ENCODE results near the gene CDK5RAP3.
"Not testable (repeated sequence)": the region's sequence is repeated elsewhere in the genome, so short reads cannot be mapped to it uniquely, and the experiment has no call there.

CDK5RAP3 gene, protein sequence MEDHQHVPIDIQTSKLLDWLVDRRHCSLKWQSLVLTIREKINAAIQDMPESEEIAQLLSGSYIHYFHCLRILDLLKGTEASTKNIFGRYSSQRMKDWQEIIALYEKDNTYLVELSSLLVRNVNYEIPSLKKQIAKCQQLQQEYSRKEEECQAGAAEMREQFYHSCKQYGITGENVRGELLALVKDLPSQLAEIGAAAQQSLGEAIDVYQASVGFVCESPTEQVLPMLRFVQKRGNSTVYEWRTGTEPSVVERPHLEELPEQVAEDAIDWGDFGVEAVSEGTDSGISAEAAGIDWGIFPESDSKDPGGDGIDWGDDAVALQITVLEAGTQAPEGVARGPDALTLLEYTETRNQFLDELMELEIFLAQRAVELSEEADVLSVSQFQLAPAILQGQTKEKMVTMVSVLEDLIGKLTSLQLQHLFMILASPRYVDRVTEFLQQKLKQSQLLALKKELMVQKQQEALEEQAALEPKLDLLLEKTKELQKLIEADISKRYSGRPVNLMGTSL

DNA sequence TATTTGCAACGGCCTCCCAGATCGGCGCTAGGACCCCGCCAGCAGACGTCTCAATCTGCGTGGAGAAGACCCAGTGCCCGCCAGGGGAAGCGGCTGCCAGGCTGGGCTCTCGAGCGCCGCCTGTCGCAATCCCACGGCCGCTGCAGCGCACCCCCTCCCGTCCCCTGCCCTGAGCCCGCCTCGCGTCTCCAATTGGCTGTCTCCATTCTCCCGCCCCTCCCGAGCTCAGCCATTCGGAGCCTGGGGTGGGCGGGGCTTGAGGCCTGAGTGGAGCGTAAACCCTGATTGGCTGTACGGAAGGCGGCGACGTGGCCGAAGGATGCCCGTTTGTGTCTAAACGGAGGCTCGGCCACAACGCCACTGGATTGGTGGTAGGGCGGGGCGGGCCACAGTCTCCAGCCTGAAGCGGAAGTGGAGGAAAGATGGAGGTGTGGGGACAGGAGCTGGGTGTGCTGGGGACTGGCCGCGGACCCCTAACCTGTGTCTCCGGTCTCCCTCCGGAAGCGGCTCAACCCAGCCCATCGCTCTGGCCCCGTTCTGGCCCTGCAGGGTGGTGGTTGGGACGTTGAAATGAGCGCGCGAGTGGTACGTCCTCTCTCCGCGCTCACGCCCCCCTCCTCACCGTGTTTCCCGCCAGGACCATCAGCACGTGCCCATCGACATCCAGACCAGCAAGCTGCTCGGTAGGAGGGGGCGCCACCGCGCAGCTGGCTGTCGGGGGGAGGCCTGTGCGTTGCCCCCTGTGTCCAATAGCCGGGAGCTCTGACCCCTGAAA, at the start of gene CDK5RAP3:
Gene CDK5RAP3, plus strand, starts transcription at position 389 of the 775 bp plus-strand sequence. Its CDS starts 34 bp downstream, at position 423.
- peak; percentile 97 for DNase-seq (ENCODE audit: low read depth)

DNA sequence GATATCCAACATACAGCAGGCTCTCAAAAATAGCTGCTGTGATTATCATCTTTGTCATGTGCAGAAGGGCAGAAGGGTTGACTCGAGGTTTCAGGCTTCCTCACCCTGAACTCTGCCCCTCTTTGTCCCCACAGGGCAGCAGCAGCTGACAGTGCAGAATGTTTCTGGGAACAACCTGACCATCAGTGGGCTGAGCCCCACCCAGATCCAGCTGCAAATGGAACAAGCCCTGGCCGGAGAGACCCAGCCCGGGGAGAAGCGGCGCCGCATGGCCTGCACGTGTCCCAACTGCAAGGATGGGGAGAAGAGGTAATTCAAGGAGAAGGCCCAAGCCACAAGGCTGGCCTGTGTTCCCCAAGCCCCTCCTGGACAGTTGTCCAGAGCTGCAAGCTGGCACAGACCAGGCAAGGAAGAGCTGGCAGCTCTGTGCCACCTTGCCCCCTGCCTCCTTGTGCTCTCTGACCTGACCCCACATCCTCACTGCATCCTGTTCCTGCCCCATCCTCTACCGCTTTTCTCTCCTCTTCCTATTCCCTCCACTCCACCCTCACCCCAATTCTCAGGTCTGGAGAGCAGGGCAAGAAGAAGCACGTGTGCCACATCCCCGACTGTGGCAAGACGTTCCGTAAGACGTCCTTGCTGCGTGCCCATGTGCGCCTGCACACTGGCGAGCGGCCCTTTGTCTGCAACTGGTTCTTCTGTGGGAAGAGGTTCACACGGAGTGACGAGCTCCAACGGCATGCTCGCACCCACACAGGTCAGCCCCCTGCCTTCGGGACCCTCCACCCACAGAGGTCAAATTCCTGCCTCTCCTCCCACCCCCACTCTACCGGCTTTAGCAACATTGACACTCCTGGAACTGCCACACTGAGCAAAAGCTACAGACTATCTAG, 45.9 kb upstream of the CDK5RAP3 start:
- no peak for DNase-seq (ENCODE audit: low read depth)

DNA sequence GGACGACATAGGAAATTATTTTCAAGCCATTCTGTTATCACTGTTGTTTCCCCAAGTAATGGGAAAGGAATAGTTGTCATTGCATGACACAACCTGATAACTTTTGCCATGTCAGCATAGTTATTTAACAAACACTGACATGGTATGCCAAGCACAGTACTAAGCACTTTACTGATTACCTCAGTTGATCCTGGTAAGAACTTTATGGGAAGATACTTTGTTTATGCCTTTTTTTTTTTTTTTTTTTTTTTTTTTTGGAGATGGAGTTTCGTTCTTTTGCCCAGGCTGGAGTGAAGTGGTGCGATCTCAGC, 45.3 kb upstream of the CDK5RAP3 start:
- no peak for DNase-seq (ENCODE audit: low read depth)

DNA sequence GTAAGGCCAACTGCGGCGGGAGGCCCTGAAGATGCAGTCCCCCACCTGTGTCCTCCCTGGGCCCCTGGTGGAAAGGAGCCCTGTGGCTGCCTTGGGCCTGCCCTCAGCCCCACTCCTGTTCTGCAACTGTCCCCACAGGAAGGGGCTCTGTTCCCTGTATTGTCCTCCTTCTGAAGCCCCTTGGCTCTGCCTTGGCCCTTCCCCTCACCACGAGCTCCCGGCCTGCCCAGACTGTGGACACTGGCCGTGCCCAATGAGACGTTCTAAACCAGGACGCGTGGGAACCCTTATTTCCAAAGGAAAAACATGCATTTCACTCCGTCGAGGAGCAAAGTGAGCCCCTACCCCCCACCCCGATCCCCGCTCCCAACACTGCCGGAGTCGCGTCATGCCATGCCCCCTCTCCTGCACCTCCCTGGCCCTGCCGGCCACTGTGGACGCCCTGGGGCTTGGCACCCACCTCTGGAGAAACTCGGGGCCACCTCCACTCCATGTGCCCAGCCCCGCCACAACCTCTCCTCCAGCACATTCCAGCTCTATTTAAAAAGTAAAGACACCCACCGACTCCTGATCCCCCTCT, 43.0 kb upstream of the CDK5RAP3 start:
- no peak for DNase-seq (ENCODE audit: low read depth)

DNA sequence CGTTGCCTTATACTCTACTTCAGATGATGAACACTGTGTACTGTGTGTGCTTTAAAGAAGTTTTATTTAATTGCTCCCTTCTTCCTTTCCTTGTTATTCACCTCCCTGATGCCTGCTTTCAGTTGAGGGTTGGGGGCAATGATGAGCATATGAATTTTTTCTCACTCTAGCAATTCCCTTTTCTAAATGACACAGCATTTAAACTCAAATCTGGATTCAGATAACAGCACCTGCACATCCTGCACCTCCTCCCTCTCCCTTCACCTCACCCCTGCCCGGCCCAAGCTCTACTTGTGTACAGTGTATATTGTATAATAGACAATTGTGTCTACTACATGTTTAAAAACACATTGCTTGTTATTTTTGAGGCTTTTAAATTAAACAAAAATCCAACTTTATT, 42.5 kb upstream of the CDK5RAP3 start:
- no peak for DNase-seq (ENCODE audit: low read depth)

DNA sequence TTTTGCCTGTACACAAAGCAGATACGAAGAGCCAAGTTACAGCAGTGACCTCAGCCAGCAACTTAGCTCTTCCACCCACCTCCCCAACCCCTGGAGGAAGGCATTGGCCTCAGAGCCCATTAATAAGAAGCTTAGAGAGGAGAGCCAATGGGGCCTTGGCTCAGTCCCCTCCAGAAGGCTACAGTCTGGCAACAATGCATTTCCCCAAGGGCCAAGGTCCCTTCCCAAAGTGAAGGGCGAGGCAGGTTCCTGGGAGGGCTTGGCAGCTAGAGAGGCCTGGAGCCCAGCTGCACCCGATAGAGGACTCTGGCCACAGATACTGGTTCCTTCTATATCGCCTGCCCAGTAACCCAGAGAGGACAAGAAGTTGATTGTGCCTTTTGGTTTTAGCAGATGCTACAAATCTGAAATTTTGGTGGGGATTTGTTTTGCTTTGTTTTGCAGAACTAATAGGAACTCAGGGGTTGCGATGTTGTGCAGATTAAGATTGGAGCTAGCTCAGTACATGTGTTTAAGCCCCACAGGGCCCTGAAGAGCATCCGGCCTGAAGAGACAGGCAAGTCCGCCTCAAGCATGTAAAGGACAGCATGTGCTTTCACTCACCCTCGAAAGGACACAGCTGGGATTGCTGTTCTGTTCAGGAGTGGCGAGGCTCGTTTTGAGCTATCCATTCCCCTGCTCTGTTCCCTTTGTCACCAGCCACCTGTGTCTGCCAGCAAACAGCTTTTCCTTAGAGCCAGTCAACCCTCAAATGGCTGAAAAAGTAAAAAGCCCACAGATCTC, 41.5 kb upstream of the CDK5RAP3 start:
- DNase-seq (ENCODE audit: low read depth): no peak

DNA sequence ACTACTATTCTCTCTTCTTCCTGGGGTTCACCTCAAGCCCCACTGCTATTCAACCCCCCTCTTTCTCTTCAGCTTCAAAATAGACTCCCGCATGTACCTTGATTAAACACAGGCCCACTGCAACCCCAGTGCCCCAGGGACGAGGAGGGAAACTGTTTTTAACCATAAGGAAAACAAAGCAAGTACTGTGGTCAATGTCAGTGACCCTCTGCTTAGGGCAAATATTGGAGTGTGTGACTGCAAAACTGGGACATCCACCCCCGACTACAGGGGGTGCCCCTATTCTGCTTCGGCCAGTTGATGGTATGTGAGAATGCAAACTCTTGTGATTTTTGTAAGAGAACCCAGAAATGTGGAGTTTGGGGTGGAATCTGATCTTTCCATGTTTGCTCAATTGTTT, 39.1 kb upstream of the CDK5RAP3 start:
- no peak for DNase-seq (ENCODE audit: low read depth)

DNA sequence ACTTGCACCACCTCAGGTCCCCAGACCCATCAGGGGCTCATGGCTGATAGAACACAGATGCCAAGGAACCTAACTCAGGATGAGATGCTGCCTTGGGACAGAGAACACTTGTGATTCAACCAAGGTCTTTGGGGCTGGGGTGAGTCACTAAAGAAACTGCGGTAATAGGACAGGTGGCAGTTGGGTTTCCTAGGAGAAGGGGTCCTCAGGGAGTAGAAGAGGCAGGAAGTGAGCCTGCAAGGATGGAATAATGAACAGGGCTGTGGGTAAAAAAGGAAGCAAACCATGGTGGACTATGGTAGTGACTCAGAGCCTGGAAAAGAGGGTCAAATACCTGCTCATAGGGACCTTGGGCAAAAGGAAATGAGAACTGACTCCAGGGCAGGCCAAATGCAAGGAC, 36.1 kb upstream of the CDK5RAP3 start:
- DNase-seq (ENCODE audit: low read depth): no peak

DNA sequence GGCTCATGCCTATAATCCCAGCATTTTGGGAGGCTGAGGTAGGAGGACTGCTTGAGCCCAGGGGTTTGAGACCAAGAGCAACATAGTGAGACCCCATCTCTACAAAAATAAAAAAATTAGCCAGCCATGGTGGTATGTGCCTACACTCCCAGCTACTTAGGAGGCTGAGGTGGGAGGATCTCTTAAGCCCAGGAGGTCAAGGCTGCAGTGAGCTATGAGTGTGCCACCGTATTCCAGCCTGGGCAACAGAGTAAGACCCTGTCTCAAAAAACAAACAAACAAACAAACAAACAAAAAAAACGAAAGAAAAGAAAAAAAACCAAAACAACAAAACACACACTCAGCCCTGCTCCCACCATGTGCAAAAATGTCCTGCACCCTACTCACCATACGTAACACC, 35.4 kb upstream of the CDK5RAP3 start:
- not testable (repeated sequence) for DNase-seq (ENCODE audit: low read depth)

DNA sequence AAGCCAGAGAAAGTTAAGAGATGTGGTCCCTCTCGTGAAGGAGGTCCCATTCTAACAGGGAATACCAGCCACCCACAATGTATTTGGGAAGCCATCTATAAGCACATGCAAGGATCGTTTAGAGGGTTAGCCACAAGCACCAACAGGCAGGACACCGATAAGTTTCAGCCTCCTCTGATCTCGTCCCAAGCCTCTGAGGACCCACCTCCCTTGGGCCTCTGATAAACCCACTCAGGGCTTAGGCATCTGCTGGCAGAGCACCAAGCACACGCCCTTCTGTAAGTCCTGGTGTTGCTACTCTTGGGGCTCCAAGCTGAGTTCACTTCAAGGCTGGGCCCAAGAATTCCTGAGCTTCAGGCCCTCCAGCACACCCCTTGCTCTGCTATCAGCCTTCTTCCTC, 35.0 kb upstream of the CDK5RAP3 start:
- DNase-seq (ENCODE audit: low read depth): no peak

DNA sequence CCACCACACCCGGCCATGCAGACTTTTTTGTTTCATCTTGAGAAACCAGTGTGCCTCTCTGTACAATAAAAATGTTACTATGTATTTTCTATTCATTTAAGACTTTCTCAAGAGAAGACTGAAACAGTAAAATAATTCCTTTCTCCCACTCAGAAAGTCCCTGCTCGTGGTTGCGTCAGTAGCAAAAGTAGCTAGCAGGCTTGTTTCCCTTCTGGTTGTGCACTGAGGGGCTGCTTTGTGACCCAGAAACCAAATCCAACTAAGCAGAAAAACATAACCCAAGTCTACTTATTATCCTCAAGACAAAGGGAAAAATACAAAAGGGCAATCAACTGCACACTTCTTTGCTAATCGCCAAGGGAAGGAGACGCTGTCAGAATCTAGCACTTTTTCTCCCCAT, 33.0 kb upstream of the CDK5RAP3 start:
- no peak for DNase-seq (ENCODE audit: low read depth)

DNA sequence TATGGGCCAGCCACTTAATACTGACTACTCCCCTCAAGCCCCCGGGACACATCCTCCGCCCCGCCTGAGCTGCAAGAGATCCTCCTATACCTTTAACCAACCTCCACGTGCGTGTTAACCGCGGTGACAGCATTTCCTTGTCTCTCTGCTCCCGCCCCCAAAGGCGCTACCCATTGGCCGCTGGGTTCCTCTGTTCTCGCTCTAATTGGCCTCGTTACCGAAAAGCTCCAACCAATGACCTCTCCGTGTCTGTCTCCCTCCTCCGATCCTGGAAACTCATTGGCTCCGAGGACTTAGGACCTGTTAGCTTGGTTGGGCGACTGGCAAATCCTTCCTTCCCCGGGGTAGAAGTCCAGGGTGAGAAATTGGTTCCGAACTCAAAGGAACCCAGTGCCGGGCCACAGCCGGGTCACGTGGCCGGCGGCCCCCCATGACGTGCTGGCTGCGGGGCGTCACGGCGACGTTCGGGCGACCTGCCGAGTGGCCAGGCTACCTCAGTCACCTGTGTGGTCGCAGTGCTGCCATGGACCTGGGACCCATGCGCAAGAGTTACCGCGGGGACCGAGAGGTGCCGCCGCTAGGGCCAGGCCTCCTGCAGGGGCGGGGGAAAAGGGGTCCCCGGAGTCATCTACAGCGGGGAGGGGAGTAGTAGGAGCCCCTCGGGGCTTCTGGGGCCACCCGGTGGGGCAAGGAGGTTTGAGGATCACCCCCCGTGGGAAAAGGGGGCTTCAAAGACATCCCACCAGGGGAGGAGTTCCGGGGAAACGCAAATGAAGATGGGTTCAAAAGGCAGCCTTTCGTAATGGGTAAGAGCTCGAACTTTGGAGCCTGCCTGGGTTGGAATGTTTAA, 29.4 kb upstream of the CDK5RAP3 start, which contains the start of gene PNPO:
Gene PNPO, plus strand, starts transcription at position 326 of the 850 bp plus-strand sequence. Its CDS starts 105 bp downstream, at position 431.
- peak; percentile 93 for DNase-seq (ENCODE audit: low read depth)

DNA sequence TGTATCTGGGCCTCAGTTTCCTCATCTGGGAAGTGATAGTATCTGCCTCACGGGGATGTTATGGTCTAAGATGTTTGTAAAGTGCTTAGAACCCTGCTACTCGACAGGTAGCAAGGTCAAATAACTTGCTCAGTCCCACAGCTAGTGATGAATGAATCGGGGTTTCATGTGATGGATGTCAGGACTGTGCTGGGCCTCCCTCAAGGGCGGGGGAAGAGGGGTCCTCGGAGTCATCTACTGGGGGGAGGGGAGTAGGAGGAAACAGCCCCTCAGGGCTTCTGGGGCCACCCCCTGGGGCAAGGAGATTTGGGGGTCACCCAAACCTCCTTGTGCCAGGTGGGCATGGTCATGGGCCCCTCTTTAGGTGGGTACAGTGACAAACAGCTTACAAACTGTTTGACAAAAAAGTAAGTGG, 28.8 kb upstream of the CDK5RAP3 start:
- no peak for DNase-seq (ENCODE audit: low read depth)

DNA sequence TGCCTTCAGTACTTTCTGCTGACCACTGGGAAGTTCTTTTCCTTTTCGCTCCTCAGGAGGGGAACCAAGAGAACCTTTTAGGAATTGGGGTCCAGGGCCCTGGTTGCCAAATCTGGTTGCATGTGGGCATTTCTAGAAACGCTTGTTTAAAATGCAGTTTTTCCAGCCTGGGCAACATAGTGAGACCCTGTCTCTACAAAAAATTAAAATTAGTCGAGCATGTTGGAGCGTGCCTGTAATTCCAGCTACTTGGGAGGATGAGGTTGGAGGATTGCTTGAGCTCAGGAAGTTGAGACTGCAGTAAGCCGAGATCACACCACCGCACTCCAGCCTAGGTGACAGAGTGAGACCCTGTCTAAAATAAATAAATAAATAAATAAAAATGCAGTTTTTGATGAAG, 28.3 kb upstream of the CDK5RAP3 start:
- DNase-seq (ENCODE audit: low read depth): no peak

DNA sequence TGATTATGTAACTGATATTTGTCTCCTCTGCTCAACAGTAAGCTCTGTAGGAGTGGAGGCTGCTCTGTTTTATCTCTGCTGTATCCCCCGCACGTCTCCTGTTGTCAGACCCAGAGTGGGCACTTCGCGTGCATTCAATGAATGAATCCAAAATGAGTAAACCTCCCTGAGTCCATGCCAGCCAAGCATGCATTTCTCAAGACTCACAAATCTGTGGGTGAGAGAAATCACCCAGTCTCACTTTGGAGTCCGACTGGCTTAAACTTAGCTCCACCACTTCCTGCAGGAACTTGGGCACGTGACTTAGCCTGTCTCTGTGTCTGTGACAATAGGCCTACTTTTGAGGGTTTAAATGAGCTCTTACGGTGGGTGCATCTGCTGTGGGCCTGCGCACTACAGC, 25.8 kb upstream of the CDK5RAP3 start:
- no peak for DNase-seq (ENCODE audit: low read depth)

DNA sequence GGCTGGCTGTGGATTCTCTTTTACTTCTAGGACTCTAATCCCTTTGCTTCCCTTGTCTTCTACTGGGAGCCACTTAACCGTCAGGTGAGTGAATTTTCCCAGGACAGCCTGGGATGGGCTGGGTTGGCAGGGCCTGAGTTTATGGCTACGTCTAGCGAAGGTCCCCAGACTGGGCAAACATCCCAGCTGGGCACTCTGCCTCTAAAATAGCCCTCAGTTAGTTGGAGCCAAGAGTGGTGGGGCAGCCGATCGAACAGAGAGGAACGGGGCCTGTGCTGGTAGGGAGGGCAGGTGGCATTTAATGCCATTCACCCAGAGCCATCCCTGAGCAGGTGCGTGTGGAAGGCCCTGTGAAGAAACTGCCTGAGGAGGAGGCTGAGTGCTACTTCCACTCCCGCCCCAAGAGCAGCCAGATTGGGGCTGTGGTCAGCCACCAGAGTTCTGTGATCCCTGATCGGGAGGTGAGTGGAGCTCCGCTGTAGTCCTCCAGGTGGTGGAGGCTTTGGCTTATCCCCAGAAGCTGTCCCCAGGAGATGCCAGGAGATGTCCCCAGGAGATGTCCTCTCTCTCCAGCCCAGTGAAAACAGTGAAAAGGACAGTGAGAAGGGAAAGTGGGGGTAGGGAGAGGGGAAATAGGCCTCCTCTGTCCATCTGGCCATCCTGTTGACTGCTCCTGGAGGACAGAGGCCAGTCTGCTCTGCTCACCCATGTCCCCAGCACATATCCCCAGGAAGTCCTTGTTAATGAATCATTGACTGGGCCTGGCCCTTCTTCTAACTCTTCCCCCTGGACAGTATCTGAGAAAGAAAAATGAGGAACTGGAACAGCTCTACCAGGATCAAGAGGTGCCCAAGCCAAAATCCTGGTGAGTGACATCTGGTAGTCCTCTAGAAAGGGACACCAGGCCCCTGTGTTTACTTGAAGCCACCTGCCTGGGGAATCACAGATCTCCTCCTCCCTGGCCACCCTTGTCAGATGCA, 25.1 kb upstream of the CDK5RAP3 start:
- DNase-seq (ENCODE audit: low read depth): no peak

DNA sequence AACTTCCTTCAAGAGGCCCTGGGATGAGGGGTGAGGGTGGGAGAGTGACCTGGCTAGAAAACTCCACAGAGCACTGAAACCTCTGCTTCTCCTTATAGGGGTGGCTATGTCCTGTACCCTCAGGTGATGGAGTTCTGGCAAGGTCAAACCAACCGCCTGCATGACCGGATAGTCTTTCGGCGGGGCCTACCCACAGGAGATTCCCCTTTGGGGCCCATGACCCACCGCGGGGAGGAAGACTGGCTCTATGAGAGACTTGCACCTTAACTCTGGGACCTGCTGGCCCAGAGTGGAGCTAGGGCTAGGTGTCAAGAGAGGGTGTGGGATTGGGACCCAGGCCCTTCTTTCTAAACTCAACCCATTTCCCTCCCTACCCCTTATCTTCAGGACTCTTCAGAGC, 24.4 kb upstream of the CDK5RAP3 start:
- DNase-seq (ENCODE audit: low read depth): no peak

DNA sequence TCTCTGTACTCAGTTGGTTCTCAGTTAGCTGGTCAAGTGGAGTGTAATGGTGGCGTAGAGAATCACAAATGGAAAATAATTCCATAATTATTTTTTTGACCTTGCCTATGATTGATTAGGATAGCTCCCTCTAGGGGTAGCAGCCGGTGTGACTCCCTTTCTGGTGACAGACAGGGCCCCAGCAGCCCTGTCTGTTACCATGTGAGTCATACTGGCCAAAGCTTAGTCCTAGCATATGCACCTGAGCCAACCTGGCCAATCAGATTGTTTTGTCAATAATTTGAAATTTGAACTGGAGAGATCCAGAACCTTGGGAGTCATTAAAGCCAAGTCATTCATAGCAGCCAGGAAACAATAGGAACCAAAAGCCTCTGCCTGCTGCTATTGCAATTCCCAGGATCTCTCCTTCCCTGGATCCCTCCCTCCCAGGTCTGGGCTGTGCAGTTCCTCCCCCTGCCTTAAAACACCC, 23.9 kb upstream of the CDK5RAP3 start:
- DNase-seq (ENCODE audit: low read depth): peak; percentile 50
